ENCODE data around the gene FAM107A.

Gene FAM107A

GRCh38 chr3:58524326-58524888 lies 52.8 kb downstream of the FAM107A start:
- Histone ChIP-seq H3K36me3 (replicated peaks; ENCODE audit: low read depth, low read length) (no peaks in the 10 kb centered on the region), H3K9me3 (ENCODE audit: insufficient read depth, low read length) (no peaks in the 10 kb centered on the region), H3K4me1 (ENCODE audit: low read length) (peaks cover 6% of the 10 kb centered on the region; the same call in 1 of the 2 replicates), H3K27ac (ENCODE audit: low read length) (no peak overlapping the region), H3K27me3 (ENCODE audit: low read depth, low read length) (no peaks in the 10 kb centered on the region), H2AFZ (ENCODE audit: low read depth, low read length) (no peak overlapping the region), H3K4me2 (ENCODE audit: low read length) (no peak overlapping the region), H3K9ac (ENCODE audit: low read length) (no peak overlapping the region), H3K4me3 (ENCODE audit: low read length) (no peak overlapping the region), H4K20me1 (ENCODE audit: insufficient read depth, low read length) (no peaks in the 10 kb centered on the region), H3K79me2 (ENCODE audit: low read length) (no peaks in the 10 kb centered on the region)
- no peak for TF ChIP-seq EZH2phosphoT487 (IDR thresholded peaks at IDR 0.05; ENCODE audit: low read depth)
- TF ChIP-seq, protein P1, sequence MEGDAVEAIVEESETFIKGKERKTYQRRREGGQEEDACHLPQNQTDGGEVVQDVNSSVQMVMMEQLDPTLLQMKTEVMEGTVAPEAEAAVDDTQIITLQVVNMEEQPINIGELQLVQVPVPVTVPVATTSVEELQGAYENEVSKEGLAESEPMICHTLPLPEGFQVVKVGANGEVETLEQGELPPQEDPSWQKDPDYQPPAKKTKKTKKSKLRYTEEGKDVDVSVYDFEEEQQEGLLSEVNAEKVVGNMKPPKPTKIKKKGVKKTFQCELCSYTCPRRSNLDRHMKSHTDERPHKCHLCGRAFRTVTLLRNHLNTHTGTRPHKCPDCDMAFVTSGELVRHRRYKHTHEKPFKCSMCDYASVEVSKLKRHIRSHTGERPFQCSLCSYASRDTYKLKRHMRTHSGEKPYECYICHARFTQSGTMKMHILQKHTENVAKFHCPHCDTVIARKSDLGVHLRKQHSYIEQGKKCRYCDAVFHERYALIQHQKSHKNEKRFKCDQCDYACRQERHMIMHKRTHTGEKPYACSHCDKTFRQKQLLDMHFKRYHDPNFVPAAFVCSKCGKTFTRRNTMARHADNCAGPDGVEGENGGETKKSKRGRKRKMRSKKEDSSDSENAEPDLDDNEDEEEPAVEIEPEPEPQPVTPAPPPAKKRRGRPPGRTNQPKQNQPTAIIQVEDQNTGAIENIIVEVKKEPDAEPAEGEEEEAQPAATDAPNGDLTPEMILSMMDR (IDR thresholded peaks at IDR 0.05; ENCODE audit: low read depth, low read length), result no peak

GRCh38 chr3:58522759-58523425 lies 54.3 kb downstream of the FAM107A start:
- Histone ChIP-seq H3K79me2 (ENCODE audit: low read length) (no peaks in the 10 kb centered on the region), H3K9me3 (ENCODE audit: insufficient read depth, low read length) (no peaks in the 10 kb centered on the region), H2AFZ (ENCODE audit: low read depth, low read length) (no peak overlapping the region), H3K27ac (ENCODE audit: low read length) (no peak overlapping the region), H3K36me3 (replicated peaks; ENCODE audit: low read depth, low read length) (no peaks in the 10 kb centered on the region), H3K4me1 (ENCODE audit: low read length) (peaks cover 6% of the 10 kb centered on the region; the same call in 1 of the 2 replicates), H3K9ac (ENCODE audit: low read length) (no peak overlapping the region), H3K4me2 (ENCODE audit: low read length) (no peak overlapping the region), H4K20me1 (ENCODE audit: insufficient read depth, low read length) (no peaks in the 10 kb centered on the region), H3K4me3 (ENCODE audit: low read length) (no peak overlapping the region), H3K27me3 (ENCODE audit: low read depth, low read length) (no peaks in the 10 kb centered on the region)
- TF ChIP-seq EZH2phosphoT487 (IDR thresholded peaks at IDR 0.05; ENCODE audit: low read depth), result no peak
- TF ChIP-seq, protein P1 (IDR thresholded peaks at IDR 0.05; ENCODE audit: low read depth, low read length), result no peak

- H3K4me2 ChIP-seq (ENCODE audit: low read length), result no peak overlapping the region
- TF ChIP-seq, protein P1 (IDR thresholded peaks at IDR 0.05; ENCODE audit: low read depth, low read length), result no peak
- no peak for TF ChIP-seq EZH2phosphoT487 (IDR thresholded peaks at IDR 0.05; ENCODE audit: low read depth)
- no peaks in the 10 kb centered on the region for H3K9me3 ChIP-seq (ENCODE audit: insufficient read depth, low read length)
- peaks cover 6% of the 10 kb centered on the region; the same call in 1 of the 2 replicates for H3K4me1 ChIP-seq (ENCODE audit: low read length)
- no peak overlapping the region for H3K27ac ChIP-seq (ENCODE audit: low read length)
- no peaks in the 10 kb centered on the region for H3K79me2 ChIP-seq (ENCODE audit: low read length)
- H4K20me1 ChIP-seq (ENCODE audit: insufficient read depth, low read length), result no peaks in the 10 kb centered on the region
- H3K4me3 ChIP-seq (ENCODE audit: low read length), result no peak overlapping the region
- H3K9ac ChIP-seq (ENCODE audit: low read length), result no peak overlapping the region
- H2AFZ ChIP-seq (ENCODE audit: low read depth, low read length), result no peak overlapping the region
- H3K36me3 ChIP-seq (replicated peaks; ENCODE audit: low read depth, low read length), result no peaks in the 10 kb centered on the region
- no peaks in the 10 kb centered on the region for H3K27me3 ChIP-seq (ENCODE audit: low read depth, low read length)
These were observed 55.1 kb downstream of the FAM107A start for GRCh38 chr3:58521917-58522631.

GRCh38 chr3:58521336-58521670 lies 55.9 kb downstream of the FAM107A start:
- H3K79me2 ChIP-seq (ENCODE audit: low read length), result no peaks in the 10 kb centered on the region
- no peaks in the 10 kb centered on the region for H4K20me1 ChIP-seq (ENCODE audit: insufficient read depth, low read length)
- no peaks in the 10 kb centered on the region for H3K27me3 ChIP-seq (ENCODE audit: low read depth, low read length)
- H3K9me3 ChIP-seq (ENCODE audit: insufficient read depth, low read length), result no peaks in the 10 kb centered on the region
- H3K4me3 ChIP-seq (ENCODE audit: low read length), result no peak overlapping the region
- H3K27ac ChIP-seq (ENCODE audit: low read length), result no peak overlapping the region
- no peaks in the 10 kb centered on the region for H3K36me3 ChIP-seq (replicated peaks; ENCODE audit: low read depth, low read length)
- no peak overlapping the region for H2AFZ ChIP-seq (ENCODE audit: low read depth, low read length)
- no peak overlapping the region for H3K4me2 ChIP-seq (ENCODE audit: low read length)
- no peak for TF ChIP-seq EZH2phosphoT487 (IDR thresholded peaks at IDR 0.05; ENCODE audit: low read depth)
- no peak overlapping the region for H3K9ac ChIP-seq (ENCODE audit: low read length)
- peaks cover 6% of the 10 kb centered on the region; the same call in 1 of the 2 replicates for H3K4me1 ChIP-seq (ENCODE audit: low read length)

Data from OCI-LY3 (cell line).